ENCODE results near the gene PRKCE.
"Not testable (repeated sequence)": the region's sequence is repeated elsewhere in the genome, so short reads cannot be mapped to it uniquely, and the experiment has no call there.

The PRKCE gene

GRCh38 chr2:45843136-45843535 lies 191.7 kb downstream of the PRKCE start:
- DNase-seq, result peak in 1 of 2 donors; percentile 31

DNA sequence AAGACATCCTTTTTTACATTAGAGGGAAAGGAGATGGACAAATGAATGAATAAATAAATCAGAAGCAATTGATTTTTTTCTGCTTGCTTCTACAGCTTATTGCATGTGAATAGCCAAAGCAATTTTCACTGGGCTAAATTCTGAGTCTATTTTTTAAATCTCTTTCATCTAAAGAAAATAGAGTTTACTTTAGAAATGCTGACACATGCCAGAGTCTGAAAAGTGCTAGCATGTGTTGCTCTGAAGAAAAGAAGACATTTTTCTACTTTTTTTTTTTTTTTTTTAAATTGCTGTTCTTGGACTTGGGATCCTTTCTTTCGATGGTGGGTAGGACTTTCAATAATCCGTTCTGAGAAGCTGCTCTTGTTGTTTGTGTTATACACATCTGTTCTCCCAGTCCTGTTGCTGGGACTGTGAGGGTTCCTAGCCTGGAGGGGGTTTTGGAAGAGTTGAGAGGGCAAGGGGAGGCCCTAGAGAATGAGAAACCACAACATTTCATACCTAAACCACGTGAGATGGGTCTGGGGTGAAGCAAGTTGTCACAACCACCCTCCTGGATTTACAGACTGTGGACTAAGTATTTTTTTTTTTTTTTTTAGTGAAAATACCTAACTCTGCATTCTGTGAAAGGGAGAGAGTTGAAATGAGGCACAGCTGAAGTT lies 193.5 kb downstream of the PRKCE start:
- DNase-seq, result no peak

DNA sequence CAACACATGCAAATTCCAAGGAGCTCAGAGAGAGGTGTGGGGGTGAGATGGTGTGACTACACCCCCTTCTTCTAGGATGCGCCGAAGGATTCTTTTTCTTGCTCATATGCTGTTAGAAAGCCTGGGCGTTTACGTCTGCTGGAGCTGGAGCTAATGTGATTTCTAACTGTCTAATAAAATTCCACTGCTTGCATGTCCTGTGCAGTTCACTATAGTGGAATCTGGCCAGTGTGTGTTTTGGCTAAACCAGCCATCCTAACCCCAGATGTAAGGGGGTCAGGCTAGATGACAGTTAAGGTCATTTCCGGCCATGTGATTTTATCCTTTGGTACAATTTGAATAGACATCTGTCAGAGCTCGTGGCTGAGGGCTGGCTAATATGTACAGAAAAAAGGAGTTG lies 194.1 kb downstream of the PRKCE start:
- DNase-seq, result no peak

- DNase-seq, result no peak
Measured at GRCh38 chr2:45849491-45850283, 198.2 kb downstream of the PRKCE start.

DNA sequence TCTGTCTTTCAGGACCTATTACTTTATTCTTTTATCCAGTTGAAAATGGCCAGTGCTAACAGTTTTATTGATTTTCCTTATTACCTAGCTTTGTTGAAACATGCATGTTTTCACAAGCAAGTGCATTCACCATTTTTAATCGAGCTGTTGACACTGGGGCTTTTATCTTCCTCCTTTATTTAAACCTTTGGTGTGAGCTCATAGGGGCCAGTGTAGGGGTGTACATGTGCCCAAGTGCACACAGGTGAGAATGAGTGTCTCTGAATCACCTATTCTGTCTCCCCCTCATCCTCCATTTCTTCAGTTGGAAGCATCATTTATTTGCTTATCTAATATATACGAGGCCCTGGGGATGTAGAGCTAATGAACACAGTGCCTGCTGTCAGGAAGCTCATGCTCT lies 199.1 kb downstream of the PRKCE start:
- no peak for DNase-seq

DNA sequence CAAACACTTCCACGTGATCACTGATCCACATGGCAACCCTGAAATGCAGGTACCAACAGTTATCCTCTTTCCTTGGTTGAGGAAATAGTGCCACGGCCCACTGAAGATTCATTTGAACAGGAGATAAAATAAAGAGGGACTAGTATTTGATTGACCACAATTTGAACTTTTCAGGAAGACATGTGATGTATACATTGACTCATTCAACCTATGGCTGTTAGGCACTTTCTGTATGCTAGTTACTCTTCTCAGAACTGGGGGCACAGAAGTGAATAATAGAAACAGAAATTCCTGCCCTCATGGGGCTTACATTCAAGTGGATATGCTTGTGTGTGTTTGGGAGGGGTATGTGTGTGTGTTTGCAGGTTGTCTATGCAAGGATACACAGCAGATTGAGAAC lies 199.6 kb downstream of the PRKCE start:
- no peak for DNase-seq

DNA sequence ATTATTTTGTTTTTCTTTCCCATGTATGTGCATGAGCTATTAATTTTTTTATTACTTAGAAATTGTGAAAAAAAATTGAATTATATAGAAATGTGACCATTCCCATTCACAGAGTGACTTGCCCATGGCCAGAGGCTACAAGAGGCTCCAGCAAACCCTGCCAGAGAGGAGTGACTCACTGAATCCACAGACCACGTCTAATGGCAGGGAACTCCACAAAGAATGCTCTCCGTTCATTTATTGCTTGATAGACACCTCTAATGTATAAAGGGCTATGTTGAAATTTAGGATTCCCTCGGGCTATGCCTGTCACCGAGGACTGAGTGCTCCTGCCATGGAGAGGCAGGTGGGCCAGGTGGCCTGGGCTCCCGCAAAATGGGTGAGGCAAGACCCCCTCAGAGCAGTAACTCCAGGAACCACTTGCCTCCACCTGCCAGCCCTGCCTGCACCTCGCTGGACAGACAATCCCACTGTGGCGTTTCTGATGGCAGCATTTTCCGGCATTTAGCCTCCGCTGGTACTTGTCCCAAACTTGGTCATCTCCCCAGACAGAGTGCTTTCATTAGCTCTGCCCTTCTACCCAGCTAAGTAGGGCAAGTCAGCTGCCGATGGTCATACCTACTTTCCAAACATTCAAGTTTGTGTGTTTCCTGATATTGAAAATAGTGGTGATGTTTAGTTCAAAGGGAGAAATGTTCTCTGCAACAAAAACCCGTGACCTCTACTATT lies 200.3 kb downstream of the PRKCE start:
- DNase-seq, result no peak

GRCh38 chr2:45852450-45853150 lies 201.1 kb downstream of the PRKCE start:
- no peak for DNase-seq

GRCh38 chr2:45855374-45855773 lies 203.9 kb downstream of the PRKCE start:
- no peak for DNase-seq

DNA sequence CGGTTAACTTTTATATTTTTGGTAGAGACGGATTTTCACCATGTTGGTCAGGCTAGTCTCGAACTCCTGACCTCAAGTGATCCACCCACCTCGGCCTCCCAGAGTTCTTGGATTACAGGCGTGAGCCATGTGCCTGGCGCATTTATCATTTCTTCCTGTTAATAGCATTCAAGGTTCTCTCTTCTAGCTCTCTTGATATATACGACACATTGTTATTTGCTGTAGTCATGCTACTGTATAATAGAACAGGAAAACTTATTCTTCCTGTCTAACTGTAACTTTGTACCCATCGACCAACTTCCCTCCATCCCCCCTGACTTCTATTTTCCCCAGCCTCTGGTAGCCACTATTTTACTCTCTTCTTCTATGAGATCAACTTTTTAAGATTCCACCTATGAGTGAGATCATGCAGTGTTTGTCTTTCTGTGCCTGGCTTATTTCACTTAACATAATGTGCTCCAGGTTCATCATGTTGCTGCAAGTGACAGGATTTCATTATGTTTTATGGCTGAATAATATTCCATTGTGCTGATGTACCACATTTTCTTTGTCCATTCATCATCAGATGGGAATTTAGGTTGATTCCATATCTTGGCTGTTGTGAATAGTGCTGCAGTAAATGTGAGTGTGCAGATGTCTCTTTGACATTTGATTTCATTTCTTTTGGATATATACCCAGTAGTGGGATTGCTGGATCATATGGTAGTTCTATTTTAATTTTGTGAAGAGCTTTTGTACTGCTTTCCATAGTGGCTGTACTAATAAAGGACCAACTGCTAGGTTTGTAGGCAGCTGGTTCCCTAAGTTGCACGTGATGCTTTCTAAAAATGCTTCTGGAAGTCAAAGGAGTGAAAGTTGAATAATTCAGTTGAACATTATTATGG lies 205.2 kb downstream of the PRKCE start:
- DNase-seq, result no peak

DNA sequence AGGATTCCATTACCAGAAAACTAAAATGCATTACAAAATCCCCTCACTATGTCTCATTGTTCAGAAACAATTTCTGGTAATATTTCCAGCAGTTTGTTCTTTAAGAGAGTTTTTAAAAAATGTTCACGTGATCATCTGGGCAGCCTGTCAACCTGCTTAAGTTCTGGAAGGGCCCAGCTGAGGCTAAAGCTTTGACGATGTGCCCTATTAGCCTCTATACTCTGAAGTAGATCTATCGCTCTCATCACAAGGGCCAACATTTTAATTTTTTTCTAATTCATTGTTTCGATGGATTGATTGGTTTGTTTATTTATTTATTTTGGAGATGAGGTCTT lies 205.8 kb downstream of the PRKCE start:
- DNase-seq, result no peak

DNA sequence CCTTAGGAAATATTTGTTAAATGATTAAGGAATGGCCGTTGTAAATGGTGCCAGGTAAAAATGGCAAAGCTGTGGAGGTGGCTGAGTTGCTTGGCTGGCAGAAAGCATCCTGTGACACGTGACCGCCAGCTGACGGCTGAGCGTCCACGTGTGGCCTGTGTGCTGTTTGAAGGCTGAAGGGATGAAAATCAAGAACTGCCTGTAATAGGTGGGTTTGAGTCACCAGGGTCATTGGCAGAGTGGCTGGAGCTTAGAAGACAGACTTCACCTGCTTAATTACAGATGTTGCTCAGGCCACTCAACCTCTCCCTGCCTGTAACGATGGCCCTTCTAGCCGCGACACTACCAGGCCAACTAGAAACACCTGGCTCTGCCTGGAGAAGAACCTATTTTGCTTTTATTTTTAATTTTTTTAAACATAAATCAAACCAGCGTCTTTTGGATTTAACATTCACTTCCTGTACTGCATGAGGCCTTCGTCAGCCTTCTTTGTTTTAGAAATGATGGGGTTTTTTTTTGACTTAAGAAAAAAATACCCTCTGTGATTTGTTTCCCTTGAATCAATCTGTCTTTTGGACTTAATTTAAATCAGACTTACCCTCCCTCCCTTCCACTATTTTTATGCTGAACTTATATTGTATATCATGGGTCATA lies 206.5 kb downstream of the PRKCE start:
- DNase-seq, result no peak

GRCh38 chr2:45858872-45859271 lies 207.4 kb downstream of the PRKCE start:
- not testable (repeated sequence) for DNase-seq

DNA sequence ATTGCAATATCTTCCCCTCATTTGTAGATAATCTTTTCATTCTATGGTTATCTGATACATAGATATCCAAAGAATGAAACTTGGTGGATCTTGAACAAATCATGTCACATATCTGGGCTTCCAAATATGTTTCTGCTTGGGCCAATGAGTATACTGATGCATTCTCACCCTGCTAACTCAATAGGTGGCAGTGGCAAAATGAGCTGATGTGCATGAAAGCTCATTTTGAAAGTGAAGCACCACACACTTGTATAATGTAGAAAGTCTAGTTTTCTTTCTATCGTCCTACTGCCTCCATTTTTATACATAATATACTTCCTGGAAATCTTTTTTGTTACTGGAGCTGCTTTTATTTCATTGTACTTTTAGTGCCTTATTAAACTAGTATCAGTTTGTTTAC lies 208.2 kb downstream of the PRKCE start:
- DNase-seq, result no peak

- peak in 1 of 2 donors; percentile 9 for DNase-seq
Measured at GRCh38 chr2:45860136-45861121, 209.0 kb downstream of the PRKCE start.

DNA sequence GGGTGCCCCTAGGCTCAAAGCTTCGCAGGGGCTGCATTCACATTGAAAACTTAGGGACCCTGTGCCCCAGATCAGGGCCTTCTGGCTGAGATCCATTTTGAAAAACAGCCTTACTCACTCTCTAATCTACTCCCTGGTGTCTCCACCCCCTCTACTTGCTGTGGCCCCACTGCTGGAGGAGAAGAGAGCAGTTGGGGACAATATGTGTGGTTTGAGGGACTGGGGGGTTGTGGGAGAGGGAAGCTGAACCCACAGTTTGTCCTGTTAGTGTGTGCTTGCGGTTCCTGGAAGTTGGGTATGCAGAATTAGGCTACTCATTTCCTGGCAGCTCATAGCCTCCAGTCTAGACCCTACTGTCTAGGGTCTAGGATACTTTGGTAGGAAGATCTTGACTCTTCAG lies 211.4 kb downstream of the PRKCE start:
- no peak for DNase-seq

DNA sequence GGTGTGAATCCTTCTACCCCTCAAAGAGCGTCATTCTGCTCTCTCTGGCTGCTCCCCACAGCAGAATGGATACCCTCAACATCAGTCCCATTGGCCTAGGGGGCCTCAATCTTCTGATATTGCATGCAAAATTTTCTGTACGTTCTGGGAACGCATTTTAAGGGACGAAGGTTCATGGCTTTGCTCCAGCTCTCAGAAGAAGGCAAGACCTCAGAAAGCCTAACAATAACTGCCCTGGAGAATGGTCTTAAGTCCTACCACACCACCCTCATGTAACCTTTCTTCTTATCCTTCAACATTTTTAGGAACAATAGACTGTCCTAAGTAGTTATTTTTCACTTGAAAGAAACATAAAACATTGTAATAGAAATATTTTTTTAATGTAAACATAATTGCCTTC lies 212.6 kb downstream of the PRKCE start:
- DNase-seq, result no peak

DNA sequence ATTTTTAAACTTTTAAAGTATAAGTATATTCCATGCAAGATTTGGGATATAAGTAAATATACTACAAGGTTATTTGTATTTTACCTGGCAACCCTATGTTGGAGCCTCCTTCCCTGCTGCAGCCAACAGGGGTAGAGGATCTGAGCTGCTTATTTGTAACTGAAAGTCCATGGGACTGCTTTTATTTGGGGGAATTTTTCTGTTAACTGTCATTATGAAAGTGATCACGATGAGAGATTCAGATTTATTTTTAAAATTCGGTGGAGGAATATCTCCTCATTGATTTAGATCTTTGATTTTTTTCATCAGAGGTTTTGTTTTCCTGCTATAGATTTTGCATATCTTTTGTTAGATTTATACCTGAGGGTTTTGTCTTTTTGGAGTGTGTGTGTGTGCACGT lies 215.9 kb downstream of the PRKCE start:
- DNase-seq, result no peak

- no peak for DNase-seq
Measured at GRCh38 chr2:45867800-45868199, 216.3 kb downstream of the PRKCE start.

GRCh38 chr2:45869165-45869501 lies 217.7 kb downstream of the PRKCE start:
- DNase-seq, result no peak

DNA sequence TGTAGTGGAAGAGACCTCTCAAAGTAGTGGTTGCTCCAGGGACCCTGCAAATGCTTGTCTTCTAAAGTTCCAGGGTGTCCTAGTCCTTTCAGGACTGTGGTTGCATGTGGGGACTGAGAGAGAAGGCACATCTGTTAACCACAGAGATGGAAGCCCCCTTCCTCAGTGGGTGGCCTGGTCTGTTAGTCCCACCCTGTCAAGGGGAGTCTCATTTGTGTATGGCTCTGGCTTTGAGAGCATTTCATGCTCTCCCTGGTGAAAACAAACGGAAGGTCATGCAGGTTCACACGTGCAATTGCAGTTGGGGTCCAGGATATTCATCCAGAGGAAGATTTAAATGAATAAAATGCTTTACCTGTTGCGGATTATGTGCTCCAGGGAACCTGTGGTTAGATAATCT lies 219.6 kb downstream of the PRKCE start:
- DNase-seq, result no peak
